Measurements from ENCODE around the gene DLG2.

The DLG2 gene

DNA sequence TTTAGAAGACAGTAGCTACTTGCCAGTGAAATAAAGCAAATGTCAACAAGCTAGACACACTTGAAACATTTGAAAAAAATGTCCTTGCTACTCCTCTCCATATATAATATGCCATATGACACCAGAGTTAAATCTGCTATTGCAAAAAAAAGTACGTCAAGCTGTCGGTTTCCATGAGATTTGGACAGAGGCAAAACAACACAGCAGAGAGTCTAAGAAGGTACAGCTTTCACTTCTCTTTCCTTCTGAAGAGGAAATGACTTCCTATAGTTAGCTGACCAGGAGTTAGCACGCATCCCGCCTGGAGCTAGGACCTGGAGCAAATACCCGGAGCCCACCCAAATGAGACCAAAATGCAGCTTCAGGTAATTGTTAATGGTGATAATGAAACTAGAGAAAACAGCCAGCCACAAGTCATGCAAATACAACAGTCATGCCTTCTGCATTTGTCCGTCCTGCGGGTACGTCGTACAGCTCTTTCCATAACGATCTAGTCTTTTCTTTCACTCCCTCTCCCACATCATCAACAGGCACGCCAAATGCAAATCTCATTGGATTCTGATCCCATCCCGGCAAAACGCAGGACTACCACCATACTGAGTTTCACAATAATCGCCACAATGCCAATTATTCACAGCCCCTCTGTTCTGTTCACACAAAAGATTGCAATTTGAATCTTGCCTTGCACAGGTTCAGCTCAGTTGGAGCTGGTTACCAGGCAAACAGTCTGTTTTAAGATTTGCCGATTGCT, 1945.9 kb downstream of the DLG2 start:
- DNase-seq, result no peak

DNA sequence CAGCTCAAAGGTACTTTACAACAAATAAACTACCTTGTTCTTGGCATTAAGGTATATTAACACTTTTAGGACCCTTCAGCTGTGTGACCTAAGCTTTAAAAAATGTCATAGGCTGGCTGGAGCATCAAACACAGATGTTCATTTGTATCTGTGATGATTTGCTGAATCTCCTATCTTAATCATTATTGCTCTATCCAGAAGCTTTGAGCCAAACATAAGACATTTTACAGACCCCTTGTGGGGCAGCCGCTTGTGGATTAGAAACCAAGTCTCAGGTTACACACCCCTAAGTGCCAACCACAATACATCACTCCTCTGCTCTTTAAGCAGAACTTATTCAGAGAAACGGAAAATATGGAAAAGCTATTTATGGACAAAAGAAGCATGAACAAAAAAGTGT, 1946.8 kb downstream of the DLG2 start:
- no peak for DNase-seq

DNA sequence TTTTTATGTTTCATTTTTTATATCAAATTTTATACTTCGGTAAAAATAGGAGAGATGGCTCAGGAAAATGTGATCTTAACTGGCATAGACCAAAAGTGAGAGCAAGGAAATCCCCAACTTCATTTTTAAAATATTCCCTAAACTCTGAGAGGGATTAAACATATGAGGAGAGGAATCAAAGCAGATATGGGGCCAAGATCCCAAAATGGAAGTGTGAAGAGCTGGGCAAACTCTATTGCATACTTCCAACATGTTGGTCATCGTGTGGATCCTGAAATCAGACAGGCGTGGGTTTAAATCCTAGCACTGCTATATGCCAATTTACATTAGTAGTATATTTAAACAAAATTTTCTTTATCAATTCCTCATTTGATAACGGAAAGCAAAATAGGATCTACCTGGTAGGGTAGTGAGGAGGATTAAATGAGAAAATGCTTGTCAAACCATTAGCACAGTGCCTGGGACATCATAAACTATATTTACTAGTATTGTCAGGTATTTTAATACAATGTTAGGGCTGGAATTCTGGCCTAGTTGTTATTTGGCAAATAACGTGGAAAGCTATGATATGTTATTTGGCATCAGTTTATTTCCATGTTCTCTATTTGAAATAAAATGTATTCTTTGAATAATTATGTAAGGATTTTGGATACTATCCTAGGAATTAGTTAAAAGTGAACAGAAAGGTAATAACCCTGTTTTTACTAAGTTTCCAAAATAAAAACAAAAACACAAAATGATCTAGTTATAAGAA, 1948.1 kb downstream of the DLG2 start:
- no peak for DNase-seq

DNA sequence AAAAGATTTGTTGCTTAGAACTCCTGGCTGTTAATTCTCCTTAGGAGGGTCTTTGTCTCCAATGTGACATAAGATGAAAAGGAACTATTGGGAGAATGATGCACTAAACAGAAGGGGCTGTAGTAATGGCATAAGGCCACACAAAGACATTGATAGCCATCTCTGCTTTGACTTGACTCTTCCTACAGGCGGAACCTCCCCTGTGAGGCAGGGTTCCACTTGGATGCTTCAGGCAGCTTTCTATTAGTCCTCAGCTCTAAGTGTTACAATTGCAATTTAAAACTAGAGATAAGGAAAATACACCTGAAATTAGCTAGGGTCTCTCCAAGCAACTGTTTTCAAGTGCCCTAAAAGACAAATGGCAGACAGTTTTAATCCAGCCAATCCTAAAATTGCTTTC, 1949.4 kb downstream of the DLG2 start:
- DNase-seq, result no peak

DNA sequence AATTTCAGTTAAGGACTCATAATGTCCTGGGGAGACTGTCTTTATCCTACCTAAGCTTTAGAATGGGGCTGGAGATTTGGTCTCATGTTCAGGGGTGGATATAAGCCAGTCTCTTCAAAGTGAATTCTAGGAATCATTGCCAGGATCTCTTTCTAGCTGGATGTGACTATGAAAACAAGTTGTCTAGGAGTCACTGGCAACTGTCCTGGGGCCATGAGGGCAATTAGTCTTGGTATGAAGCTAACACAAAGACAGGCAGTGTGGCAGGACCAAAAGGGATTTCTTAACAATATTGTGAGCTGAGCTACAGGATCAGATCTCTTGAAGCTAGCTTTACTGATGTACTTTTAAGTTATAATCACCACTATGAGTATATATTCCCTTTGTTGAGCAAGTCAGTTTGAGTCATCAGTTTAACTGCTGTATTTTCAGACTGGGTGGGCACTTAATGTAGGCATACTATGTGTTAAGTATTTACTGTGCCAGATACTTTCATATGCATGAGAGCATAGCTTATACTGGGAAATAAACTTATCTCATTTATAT, 1951.0 kb downstream of the DLG2 start:
- DNase-seq, result no peak

DNA sequence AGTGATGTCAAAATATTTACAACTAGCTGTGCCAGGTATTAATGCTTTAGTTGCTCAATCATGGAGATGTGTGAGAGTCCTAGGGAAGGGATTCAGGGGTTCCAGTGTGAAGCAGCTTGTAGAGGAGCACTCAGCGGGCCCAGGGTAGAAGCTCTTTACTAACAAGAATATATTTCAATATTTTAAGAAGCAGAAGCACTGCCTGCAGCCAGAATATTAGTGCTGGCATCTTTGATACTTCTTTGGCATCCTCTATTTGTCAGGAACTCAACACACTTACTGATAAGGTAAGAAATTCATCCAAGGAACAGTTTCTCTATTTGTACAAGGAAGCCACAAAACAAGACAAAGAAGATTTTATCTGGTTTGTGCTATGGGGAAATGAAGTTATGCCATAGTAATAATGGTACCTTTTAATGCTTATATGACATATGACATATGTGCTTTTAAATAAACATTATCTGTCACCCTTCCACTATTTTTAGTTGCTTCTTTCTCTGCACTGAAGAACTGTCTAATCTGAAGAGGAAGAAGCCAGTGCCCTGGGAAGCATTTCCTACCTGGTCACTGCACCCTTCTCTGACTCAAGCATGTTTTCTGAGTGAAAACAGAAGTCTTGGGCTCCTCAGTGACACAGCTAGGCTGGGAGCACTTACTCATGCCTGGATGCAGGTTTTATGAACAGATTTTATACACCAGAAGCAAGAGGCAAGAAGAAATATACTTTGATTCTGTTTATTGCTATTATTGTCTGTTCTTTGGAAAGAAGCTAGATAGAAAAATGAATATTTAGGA, 1952.8 kb downstream of the DLG2 start:
- DNase-seq, result no peak

DNA sequence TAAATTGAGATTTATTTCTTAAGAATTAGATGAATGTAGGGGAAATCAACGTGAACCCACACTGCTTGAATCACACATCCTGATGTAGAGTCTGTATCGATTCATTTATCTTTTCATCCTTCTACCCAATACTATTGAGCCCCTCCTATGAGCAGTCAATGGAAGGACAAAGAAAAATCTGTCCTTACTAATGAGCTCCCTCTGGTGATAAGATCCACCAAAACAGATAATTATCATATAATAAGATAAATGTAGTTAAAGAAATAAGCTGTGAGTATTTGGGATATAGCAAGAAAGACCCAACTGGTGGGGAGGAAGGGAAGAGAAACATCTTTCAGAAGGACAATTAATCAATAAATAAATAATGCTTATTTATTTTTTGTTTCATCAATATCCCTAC, 1955.9 kb downstream of the DLG2 start:
- DNase-seq, result no peak

DNA sequence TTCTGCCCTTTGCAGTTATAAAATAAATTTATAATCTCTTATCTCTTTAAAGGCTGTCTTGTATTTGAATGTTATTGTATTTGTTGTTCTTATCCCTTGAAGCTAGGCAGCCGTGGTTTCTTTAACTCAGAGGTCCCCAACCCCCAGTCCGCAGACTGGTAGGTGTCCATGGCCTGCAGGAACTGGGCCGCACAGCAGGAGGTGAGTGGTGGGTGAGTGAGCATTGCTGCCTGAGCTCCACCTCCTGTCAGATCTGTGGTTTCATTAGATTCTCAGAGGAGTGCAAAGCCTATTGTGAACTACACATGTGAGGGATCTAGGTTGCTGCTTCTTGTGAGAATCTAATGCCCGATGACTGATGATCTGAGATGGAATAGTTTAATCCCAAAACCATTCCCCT, 1961.0 kb downstream of the DLG2 start:
- no peak for DNase-seq

DNA sequence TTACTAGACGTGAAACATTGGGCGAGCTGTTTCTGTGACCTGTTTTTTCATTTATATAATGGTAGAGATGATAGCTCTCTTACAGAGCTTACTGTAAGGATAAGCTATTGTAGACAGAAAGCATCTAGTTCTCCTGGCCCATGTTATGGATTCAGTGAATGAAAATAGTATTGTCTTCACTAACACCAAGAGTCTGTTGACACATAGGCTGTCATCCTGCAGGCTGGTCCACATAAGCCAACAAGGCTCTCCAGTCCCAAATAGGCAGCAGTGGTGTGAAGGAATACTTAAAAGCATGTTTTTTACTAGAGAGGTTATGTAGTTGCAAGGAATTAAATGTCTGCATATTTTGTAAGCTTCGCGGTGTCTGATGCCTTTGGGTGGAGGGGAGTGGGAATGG, 1963.2 kb downstream of the DLG2 start:
- no peak for DNase-seq

DNA sequence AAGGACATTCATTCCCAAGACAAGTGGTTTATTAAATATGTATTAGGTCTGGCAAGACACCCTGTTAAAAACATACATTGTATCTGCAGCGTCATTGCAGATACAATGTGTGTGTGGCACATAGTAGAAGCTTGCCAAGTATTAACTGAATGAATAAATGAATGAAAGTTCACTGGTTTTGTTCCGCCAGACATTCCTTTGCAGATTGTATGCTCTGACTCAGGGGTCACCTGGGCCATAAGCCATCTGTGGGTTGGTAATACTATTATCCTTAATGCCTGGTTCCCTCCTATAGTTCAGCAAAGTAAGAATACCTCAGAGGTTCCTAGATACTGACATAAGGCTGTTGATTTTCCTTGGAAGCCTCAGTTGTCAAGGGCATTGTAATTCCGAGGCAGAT, 1963.7 kb downstream of the DLG2 start:
- no peak for DNase-seq

DNA sequence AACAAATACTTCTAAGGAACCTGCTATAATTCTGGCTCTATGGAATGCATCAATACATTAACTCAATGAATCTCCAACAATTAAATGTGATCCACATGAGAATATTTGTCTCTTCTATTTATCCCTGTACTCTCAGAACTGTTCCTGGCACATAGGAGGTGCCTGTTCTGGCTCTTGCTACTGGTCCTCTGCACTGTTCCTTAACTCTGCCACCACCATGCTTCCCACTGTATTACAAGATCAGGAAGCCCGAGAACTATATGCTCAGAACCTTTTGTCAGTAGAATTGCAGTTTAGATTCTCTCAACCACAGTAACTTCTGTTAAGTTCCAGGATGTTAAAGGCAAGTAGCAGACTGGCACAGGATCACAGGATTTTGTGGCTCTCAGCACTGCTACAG, 1964.7 kb downstream of the DLG2 start:
- DNase-seq, result no peak

DNA sequence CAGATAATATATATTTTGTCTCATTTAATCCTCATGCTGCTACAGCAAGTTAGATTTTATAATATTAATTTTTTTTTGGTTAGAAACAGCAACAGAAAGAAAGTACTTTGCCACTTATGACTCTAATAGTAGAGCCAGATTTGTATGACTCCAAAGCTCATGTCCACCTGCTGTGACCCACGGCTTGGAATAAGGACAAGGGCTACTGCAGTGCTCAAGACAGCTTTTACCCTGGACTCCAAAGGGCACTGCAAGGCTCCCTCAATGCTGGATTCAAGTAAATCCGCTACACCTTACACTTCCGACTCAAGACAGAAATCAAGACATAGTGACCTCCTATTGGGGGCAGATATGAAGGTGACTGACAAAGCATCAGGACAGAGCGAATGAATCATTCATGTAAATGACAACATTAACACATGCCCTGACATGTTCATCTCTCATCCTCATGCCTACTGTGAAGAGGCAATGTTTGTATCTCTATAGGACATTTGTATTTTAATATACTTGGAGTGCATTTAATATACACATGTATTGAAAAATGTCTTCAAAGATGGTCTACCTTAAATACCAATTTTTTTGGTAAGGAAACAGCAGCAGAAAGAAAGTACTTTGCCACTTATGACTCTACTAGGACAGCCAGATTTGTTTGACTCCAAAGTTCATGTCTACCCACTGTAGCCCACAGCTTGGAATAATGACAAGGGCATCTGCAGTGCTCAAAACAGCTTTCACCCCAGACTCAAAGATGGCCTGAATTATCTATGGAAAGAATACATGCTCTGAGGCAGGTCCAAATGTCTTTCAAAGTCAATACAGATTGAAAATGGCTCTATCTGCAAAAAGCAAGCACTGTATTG, 1965.4 kb downstream of the DLG2 start:
- no peak for DNase-seq

DNA sequence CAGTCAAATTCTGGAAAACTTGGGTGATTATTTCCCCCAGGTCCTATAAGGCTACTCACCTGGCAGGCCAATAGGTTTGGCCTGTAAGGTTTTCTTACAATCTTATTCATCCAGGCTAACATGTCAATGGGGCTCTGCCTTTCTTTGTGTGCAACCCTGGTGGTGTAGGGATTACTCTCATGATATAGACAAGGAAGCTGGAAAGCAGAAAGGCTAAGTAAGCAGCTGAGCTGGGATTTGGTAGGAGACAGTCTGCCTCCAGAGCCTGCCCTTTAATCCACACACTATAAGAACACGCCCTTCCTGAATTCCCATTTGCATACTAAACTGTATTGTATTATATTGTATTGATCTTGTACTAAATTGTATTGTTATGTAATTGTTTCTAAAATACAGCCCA, 1967.7 kb downstream of the DLG2 start:
- no peak for DNase-seq

DNA sequence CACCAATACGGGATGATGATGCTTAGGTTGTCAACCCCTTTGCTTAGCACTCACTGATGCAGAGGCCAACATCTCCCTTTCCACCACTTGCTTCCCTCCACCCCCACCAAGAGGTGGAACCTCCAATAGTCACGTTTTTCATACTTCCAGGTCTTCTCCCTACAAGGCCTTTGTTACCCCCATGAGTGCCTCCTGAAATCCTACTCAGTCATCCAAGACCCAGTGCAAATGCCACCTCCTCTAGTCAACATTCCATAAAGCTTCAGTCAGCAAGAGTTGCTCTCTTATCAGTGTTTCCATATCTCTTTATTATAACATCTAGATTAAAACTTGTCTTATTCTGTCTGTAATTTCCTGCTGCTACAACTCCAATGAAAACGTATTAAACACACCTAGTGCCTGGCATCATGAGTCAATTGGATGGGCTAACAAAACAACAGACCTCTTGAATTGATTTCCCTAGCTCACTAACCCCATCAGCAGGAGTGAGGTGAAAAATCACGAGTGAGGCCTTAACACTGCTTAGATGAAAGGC, 1970.3 kb downstream of the DLG2 start:
- no peak for DNase-seq

DNA sequence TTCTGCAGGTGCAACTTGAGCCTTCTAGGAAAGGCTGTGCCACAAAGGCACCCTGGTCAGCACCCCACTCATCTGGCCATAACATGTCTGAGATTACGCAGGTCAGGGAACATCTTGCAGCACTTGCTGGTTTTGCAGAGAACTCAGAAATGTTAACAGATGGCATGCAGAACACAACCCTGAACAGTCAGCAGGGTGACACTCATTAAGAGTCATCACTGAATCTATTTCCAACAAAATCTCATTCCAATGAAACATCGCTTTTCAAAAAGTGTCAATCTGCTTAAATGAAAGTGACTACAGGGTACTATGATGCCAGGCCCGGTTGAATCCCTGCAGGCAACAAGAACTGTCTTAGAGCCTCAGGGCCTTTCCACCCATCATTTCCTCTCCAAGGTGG, 1971.2 kb downstream of the DLG2 start:
- no peak for DNase-seq

DNA sequence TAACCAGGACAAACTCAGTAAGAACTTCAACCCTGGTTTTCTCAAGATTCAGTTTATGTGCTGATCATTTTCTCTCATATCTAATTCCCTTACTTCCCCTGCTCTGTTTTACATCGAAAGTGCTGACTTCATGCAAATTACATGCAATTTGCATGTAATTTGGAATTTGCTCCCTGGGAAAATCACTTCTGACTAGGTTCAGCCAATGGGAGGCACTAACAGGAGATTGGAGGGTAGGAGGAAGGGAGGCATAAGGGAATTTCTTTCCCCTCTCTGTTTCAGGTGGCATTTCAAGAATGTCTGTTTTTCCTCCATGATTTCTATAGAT, 1977.7 kb downstream of the DLG2 start:
- DNase-seq, result no peak

DNA sequence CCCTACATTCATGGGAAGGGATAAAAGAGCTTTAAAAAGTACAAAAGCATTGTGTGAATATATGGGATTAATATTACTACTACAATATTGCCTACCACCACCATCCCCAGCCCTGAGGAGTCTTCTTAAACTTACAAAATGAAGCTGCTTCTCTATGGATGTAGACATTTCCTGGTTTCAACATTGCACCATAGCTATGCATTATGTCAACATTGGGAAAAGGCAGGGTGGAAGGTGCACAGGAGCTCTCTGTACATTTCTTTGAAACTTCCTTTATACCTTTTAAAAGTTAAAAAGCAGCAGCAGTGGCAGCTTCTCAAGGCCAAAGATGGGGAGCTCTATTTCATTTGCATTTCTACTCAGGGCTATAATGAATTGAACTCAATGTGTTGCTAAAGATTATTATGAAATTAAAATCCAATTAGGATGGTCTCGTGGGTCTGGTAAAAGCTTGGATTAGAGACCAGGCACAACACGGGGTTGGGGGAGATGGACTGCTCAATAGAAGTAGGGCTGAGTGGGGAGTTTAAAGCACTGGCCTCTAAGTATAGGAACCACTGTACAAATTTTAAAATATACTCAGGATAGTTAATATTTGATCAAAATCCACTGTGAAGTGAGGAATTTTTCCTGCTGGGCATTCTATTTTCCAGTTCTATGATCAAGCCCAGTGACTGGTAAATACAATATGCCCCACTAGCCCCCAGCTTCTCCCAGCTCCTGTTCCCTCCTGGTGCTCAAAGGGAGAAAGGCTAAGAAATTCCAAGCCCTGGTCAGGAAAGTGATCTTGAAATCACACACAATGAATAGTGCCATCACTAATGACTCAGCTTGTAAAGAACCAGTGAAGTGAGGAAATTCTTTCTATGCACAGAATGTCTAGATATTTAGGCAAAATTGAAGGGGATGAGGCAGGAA, 1978.3 kb downstream of the DLG2 start:
- no peak for DNase-seq

DNA sequence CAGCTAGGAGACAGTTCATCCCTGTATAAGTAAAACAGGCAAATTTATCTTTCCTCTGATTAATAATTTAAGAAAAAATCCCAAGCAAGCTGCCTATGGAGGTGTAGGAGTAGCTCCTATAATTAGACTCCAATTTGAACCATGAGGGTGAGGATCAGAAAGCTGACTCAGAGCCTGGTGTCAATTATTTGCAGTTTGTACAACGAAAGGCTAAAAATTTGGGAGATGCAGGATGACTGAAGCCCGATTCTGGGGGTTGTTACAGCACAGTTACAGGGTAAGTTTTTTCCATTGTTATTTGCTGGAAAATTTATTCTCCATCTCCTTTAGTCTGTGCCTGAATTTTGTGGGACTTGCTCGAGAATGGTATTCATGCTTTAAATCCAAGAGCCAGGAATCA, 1981.6 kb downstream of the DLG2 start:
- DNase-seq, result no peak

DNA sequence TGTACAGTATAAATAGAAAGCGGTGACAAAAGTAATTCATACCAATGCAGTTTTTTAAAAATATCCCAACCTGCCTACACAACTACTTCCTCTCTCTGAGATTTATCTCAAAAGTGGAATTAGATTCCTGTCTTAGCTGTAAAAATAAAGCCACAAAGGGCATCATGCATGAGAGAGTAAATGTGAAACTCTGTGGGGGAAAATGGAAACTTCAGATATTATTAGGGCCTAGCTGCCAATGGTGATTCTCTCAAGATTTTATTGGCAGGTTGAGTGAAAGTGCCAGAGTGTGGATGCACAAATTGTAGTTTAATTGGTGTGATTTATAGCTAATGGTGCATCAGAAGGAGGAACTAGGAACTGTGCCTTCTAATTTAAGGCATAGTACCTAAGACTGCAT, 1984.0 kb downstream of the DLG2 start:
- no peak for DNase-seq

DNA sequence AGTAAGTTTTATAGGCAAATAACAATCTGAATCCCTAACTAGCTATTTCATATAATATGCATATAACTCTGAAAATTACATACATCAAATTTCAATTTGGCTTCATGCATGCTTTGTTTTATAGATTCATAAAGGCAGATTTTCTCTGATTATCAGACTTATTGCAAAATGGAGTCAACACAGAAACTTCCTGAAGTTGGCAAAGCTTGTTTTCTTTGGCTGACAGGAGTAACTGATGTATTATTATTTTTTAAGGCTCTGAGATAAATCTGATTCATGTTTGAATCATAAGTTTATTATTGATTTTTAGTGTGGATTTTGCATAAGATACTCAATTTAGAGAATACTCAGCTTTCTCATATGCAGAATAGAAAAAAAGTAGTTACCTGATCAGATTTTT, 1984.6 kb downstream of the DLG2 start:
- DNase-seq, result no peak

DNA sequence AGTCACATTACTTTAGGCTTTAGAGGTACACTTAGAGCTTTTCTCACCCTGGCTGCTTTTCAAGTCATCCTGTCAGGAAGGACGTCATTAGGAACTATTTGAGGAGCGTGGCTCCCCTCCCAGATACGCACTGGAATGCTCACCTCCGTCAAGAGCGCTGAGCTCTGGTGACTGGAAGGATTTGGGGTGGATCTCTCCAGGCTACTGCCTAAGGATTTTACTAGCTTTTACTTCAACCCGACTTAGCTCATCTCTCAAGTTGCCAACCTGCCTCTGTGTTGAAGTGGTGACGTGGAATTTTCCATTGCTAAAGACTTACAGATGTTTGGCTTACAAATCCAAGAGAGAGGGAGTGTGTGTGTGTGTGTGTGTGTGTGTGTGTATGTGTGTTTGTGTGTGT, 1985.6 kb downstream of the DLG2 start:
- DNase-seq, result no peak

Measured in NCI-H2107 (cell line).